SK-N-SH (cell line): Measurements from ENCODE around the gene PPIB. TPM values are rescaled to one million over a fixed set of nuclear protein-coding genes. Genes with fewer than 3 reads are reported as not detected.

Source experiments
- CTCF ChIA-PET: fragments of 300-600, 350-600 bp; formaldehyde crosslinking; extraction: SDS; loops from one replicate; lab custom pipeline; 2021; lab: Yijun Ruan, JAX
- POLR2A ChIA-PET: fragments of 350-600 bp; sonication (Branson Sonifier 250); formaldehyde crosslinking; extraction: SDS; loops from one replicate; lab custom pipeline; 2020; ENCODE audit warnings: antibody characterized with exemption, inconsistent platforms; lab: Yijun Ruan, JAX
- DNase-seq: peaks from one replicate; pipeline ENCODE4 v3.0.0; 2012
- H2AFZ ChIP-seq: fragments of 200-600 bp; sonication (generic); 2 replicates; pipeline ENCODE4 v1.8.1; 2016; ENCODE audit warnings: antibody characterized with exemption, mild to moderate bottlenecking, low read depth
- H3F3A ChIP-seq: fragments of 200-600 bp; sonication (generic); replicated peaks from 2 replicates; pipeline ENCODE3; 2016; ENCODE audit warnings: antibody characterized with exemption, mild to moderate bottlenecking; ENCODE audit not compliant: insufficient read depth
- H3K27ac ChIP-seq, 2 experiments: fragments of 200-500 bp in 1 of 2; fragments of 200-600 bp in 1 of 2; sonication (Bioruptor generic) in 1 of 2; sonication (generic), shearing (Covaris generic) in 1 of 2; 2 replicates each; pipeline versions ENCODE4 v1.5.1 to v1.6.1; 2014 to 2016; ENCODE audit warnings: low read depth in 2 of 2, inconsistent platforms in 1 of 2, low read length in 1 of 2, mild to moderate bottlenecking in 1 of 2, mixed read lengths in 1 of 2
- H3K27me3 ChIP-seq: fragments of 200-600 bp; sonication (generic), shearing (Covaris generic); 2 replicates; pipeline ENCODE4 v1.6.1; 2016; ENCODE audit warnings: mixed run types; ENCODE audit not compliant: insufficient read depth
- H3K36me3 ChIP-seq, 2 experiments: fragments of 200-500 bp in 1 of 2; fragments of 200-600 bp in 1 of 2; sonication (Bioruptor generic) in 1 of 2; sonication (generic) in 1 of 2; replicated peaks in 1 of 2; 2 replicates each; pipeline versions ENCODE3 to v1.5.1; 2014 to 2016; ENCODE audit warnings: low read length in 1 of 2, mild to moderate bottlenecking in 1 of 2; ENCODE audit not compliant: insufficient read depth in 2 of 2, control insufficient read depth in 1 of 2
- H3K4me1 ChIP-seq, 2 experiments: fragments of 200-500 bp in 1 of 2; fragments of 200-600 bp in 1 of 2; sonication (Bioruptor generic) in 1 of 2; sonication (generic), shearing (Covaris generic) in 1 of 2; 2 replicates each; pipeline versions ENCODE4 v1.5.1 to v1.6.1; 2014 to 2016; ENCODE audit warnings: low read depth in 1 of 2, low read length in 1 of 2, mixed run types in 1 of 2; ENCODE audit not compliant: insufficient read depth in 2 of 2, control insufficient read depth in 1 of 2
- H3K4me2 ChIP-seq: fragments of 200-600 bp; sonication (generic), shearing (Covaris generic); 2 replicates; pipeline ENCODE4 v1.6.1; 2017; ENCODE audit warnings: mixed run types
- H3K4me3 ChIP-seq, 2 experiments: fragments of 200-500 bp in 1 of 2; fragments of 200-600 bp in 1 of 2; sonication (Bioruptor generic) in 1 of 2; sonication (generic), shearing (Covaris generic) in 1 of 2; 2 replicates each; pipeline versions ENCODE4 v1.5.1 to v1.8.1; 2014 to 2016; ENCODE audit warnings: low read depth in 2 of 2, inconsistent platforms in 1 of 2, low read length in 1 of 2, mild to moderate bottlenecking in 1 of 2, mixed read lengths in 1 of 2, moderate library complexity in 1 of 2
- H3K79me2 ChIP-seq: fragments of 200-600 bp; sonication (generic); 2 replicates; pipeline ENCODE4 v1.8.1; 2017; ENCODE audit warnings: mild to moderate bottlenecking; ENCODE audit not compliant: insufficient read depth
- H3K9ac ChIP-seq: fragments of 200-600 bp; sonication (generic); 2 replicates; pipeline ENCODE4 v1.6.1; 2017; ENCODE audit warnings: mixed run types
- H3K9me2 ChIP-seq: fragments of 200-600 bp; sonication (generic); 2 replicates; pipeline ENCODE4 v1.6.1; 2017; ENCODE audit warnings: mixed run types
- H3K9me3 ChIP-seq: fragments of 200-600 bp; sonication (generic); 2 replicates; pipeline ENCODE4 v1.6.1; 2017; ENCODE audit warnings: mixed run types, mild to moderate bottlenecking, moderate library complexity
- H4K20me1 ChIP-seq: fragments of 200-600 bp; sonication (generic); 2 replicates; pipeline ENCODE4 v1.6.1; 2017; ENCODE audit warnings: mild to moderate bottlenecking, mixed run types; ENCODE audit not compliant: insufficient read depth
- CTCF ChIP-seq: fragments of 200-600 bp; sonication (generic); IDR thresholded peaks from 2 replicates; pipeline ENCODE4 v1.6.1; 2017; ENCODE audit warnings: antibody characterized with exemption, mild to moderate bottlenecking, moderate library complexity
- EZH2phosphoT487 ChIP-seq: fragments of 200-600 bp; sonication (generic); IDR thresholded peaks from 2 replicates; pipeline ENCODE4 v1.6.1; 2017; ENCODE audit warnings: low read depth, mixed run types, mild to moderate bottlenecking, antibody characterized with exemption, moderate library complexity, borderline replicate concordance
- FOXM1 ChIP-seq: IDR thresholded peaks from 2 replicates; pipeline ENCODE4 v1.4.0; 2012; ENCODE audit warnings: low read depth, mild to moderate bottlenecking
- GABPA ChIP-seq: IDR thresholded peaks from 2 replicates; pipeline ENCODE4 v1.4.0; 2012; ENCODE audit warnings: low read depth, mild to moderate bottlenecking
- GATA2 ChIP-seq: sonication (generic); formaldehyde crosslinking; IDR thresholded peaks from 2 replicates; pipeline ENCODE4 v1.5.0; 2020; ENCODE audit warnings: mild to moderate bottlenecking, missing genetic modification reagents
- MAX ChIP-seq: IDR thresholded peaks from 2 replicates; pipeline ENCODE4 v1.4.0; 2012; ENCODE audit warnings: low read depth
- MXI1 ChIP-seq: IDR thresholded peaks from 2 replicates; pipeline ENCODE4 v1.6.1; 2012; ENCODE audit warnings: mild to moderate bottlenecking, low read depth, low read length, improper control_type of control experiment
- NFIC ChIP-seq: IDR thresholded peaks from 2 replicates; pipeline ENCODE4 v1.4.0; 2012; ENCODE audit warnings: borderline replicate concordance
- PBX3 ChIP-seq: IDR thresholded peaks from 2 replicates; pipeline ENCODE4; 2012
- RCOR1 ChIP-seq: fragments of 150-350 bp; IDR thresholded peaks from 2 replicates; pipeline ENCODE4 v1.6.1; 2017; ENCODE audit warnings: antibody characterized with exemption, low read length
- TAF1 ChIP-seq: IDR thresholded peaks from 2 replicates; pipeline ENCODE4 v1.6.1; 2012; ENCODE audit warnings: low read depth, mild to moderate bottlenecking, low read length, moderate library complexity, borderline replicate concordance
- TCF12 ChIP-seq: IDR thresholded peaks from 2 replicates; pipeline ENCODE4 v1.4.0; 2012
- TEAD4 ChIP-seq: IDR thresholded peaks from 2 replicates; pipeline ENCODE4 v1.4.0; 2012; ENCODE audit warnings: mild to moderate bottlenecking, borderline replicate concordance; ENCODE audit not compliant: insufficient read depth
- YY1 ChIP-seq: IDR thresholded peaks from 2 replicates; pipeline ENCODE4 v1.4.0; 2012; ENCODE audit warnings: low read depth, mild to moderate bottlenecking
- WGBS: methylation state at CpG from one replicate; pipeline ENCODE4 v1.1.6; 2017; ENCODE audit warnings: low lambda C conversion rate; 5-methylcytosine and 5-hydroxymethylcytosine counted together
- polyA plus RNA-seq, 3 experiments: library from polyadenylated mRNA; depleted of rRNA; stranded (reverse); fragments of >200 nt; gene quantifications; 2 replicates each; pipeline ENCODE4 v1.2.3, GENCODE V29; 2012

The PPIB gene
- polyA plus RNA-seq, 1 of the 3 experiments (the other 2 are of a cell fraction) = 1,379 TPM

- ChIA-PET POLR2A (interaction anchor here (0.7 kb wide), 1 partner anchor 63 kb away, joined by 3 read pairs; the partner anchor contains the start of gene CIAO2A), CTCF (interaction anchor here (1.3 kb wide), 1 partner anchor 62 kb away, joined by 3 read pairs; the partner anchor contains the start of gene CIAO2A)
- Histone ChIP-seq H3K27ac (no peak overlapping the region; a peak in 1 of 4 replicates), H3K4me3 (no peak overlapping the region), H3K4me1 (peaks cover 8 to 30% of the 10 kb centered on the region in 2 experiments; a peak in 2 of 4 replicates), H3K9me3 (no peaks in the 10 kb centered on the region), H3K4me2 (no peak overlapping the region), H4K20me1 (peaks cover 47% of the 10 kb centered on the region), H3K79me2 (peaks cover 17% of the 10 kb centered on the region), H3K9ac (no peak overlapping the region), H3K36me3 (peaks cover 48 to 58% of the 10 kb centered on the region in 2 experiments), H2AFZ (no peak overlapping the region), H3K27me3 (no peaks in the 10 kb centered on the region), H3F3A (peaks cover 57% of the 10 kb centered on the region), H3K9me2 (no peaks in the 10 kb centered on the region)
- 93% methylated on average over 11 of the region's 15 CpGs for WGBS
- TF ChIP-seq GABPA = no peak
- TF ChIP-seq TEAD4 = no peak
- TF ChIP-seq YY1 = no peak
- no peak for TF ChIP-seq MXI1
- TF ChIP-seq EZH2phosphoT487 = no peak
- TF ChIP-seq NFIC = no peak
- TF ChIP-seq MAX = no peak
- no peak for TF ChIP-seq RCOR1
- no peak for TF ChIP-seq CTCF
- TF ChIP-seq TAF1 = no peak
- TF ChIP-seq TCF12 = no peak
- TF ChIP-seq PBX3 = no peak
- TF ChIP-seq FOXM1 = no peak
- no peak for TF ChIP-seq GATA2 (CRISPR knock-in tag)
- no peak for DNase-seq
Observed at GRCh38 chr15:64155802-64156651, 6.8 kb downstream of the PPIB start.
